Vagina (tissue), 2 donors: ENCODE data around the gene ZBTB38.
A peak's percentile ranks its signal among the peaks of the same experiment; 100 is the strongest.

ENCODE experiments used
- POLR2A ChIP-seq, 2 donors: fragments of 450-650 bp; IDR thresholded peaks; one replicate each; pipeline ENCODE4 v1.6.1; 2017; ENCODE audit warnings: antibody characterized with exemption in 2 of 2, mild to moderate bottlenecking in 2 of 2, moderate library complexity in 2 of 2
- POLR2AphosphoS5 ChIP-seq, 2 donors: sonication (generic); formaldehyde crosslinking; IDR thresholded peaks; one replicate each; pipeline ENCODE4 v1.9.0; 2017; ENCODE audit warnings: antibody characterized with exemption in 2 of 2, mild to moderate bottlenecking in 2 of 2, low read depth in 1 of 2; ENCODE audit not compliant: insufficient read depth in 1 of 2

- peak in 1 of 2 donors; percentile 71 for TF ChIP-seq POLR2AphosphoS5 (IDR thresholded peaks at IDR 0.05; ENCODE audit: insufficient read depth in 1 of 2, low read depth in 1 of 2)
- TF ChIP-seq POLR2A (IDR thresholded peaks at IDR 0.05), result peak in 1 of 2 donors; percentile 9
Observed at GRCh38 chr3:141402476-141403171, 34.3 kb downstream of the ZBTB38 start.
